ENCODE measurements around the gene KMT5B. TPM values are rescaled to one million over a fixed set of nuclear protein-coding genes. Genes with fewer than 3 reads are reported as not detected.

The KMT5B gene
- total and polyA plus RNA-seq, 9 donors: 25.5 to 59.1 (median 50.4) TPM

DNA sequence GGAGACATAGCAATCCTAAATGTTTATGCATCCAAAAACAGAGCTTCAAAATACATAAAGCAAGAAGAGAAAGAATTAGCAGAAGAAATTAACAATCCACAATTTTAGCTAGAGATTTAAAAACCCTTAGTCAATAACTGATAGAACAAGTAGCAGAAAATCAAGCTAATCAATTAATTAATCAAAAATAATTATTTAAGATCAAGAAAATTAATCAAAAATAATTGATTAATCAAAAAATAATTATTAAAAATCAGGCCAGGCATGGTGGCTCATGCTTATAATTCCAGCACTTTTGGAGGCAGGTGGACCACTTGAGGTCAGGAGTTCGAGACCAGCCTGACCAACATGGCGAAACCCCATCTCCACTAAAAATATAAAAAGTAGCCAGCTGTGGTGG lies 29.5 kb upstream of the KMT5B start:
- Histone ChIP-seq H3K4me1 (ENCODE audit: insufficient read depth) (no peaks in the 10 kb centered on the region), H3K27me3 (no peaks in the 10 kb centered on the region), H3K4me3 (no peak overlapping the region), H3K27ac (no peak overlapping the region), H3K36me3 (no peaks in the 10 kb centered on the region), H3K9me3 (no peaks in the 10 kb centered on the region)
- intact Hi-C loops (cut with DNase I): no loop called here
- DNase-seq: no peak
- TF ChIP-seq CTCF (IDR thresholded peaks at IDR 0.05): no peak
- no peak for TF ChIP-seq EP300 (IDR thresholded peaks at IDR 0.05)
- TF ChIP-seq POLR2A (IDR thresholded peaks at IDR 0.05): no peak
- 96 to 100% (median 98%) methylated on average over 2 of the region's 2 CpGs for WGBS, 3 donors

DNA sequence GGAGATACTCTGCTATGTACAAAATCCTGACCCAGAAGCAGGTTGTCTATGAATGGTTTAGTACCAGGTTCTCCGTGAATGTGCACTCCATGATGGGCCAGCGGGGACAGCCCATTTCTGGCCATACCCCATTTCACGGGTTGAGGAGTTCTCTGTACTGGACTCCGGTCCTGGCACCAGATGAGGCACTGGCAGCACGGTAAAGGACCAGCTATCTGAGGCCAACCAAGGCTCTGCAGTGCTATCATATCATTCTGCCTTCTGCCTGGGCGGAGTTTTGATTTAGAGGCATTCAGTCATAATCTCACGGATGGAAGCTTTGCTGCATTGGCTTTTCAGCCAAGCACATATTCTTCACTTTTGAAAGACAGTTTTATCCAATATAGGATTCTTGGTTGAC lies 18.5 kb upstream of the KMT5B start:
- H3K36me3 ChIP-seq: no peaks in the 10 kb centered on the region
- intact Hi-C loops (cut with DNase I): no loop called here
- H3K27me3 ChIP-seq: no peaks in the 10 kb centered on the region
- no peak overlapping the region for H3K4me3 ChIP-seq
- no peak overlapping the region for H3K27ac ChIP-seq
- no peak for DNase-seq
- no peaks in the 10 kb centered on the region for H3K9me3 ChIP-seq
- no peak for TF ChIP-seq CTCF (IDR thresholded peaks at IDR 0.05)
- TF ChIP-seq EP300 (IDR thresholded peaks at IDR 0.05): no peak
- TF ChIP-seq POLR2A (IDR thresholded peaks at IDR 0.05): no peak
- H3K4me1 ChIP-seq (ENCODE audit: insufficient read depth): no peaks in the 10 kb centered on the region
- WGBS, 3 donors: 82 to 85% (median 82%) methylated on average over 7 of the region's 7 CpGs

DNA sequence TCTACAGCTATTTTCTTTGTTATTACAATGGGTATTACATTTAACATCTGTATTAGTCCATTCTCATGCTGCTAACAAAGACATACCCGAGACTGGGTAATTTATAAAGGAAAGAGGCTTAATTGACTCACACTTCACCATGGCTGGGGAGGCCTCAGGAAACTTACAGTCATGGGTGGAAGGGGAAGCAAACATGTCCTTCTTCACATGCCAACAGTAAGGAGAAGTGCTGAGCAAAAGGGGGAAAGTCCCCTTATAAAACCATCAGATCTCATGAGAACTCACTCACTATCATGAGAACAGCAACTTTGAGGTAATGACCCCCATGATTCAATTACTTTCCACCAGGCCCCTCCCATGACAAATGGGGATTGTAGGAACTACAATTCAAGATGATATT lies 16.5 kb upstream of the KMT5B start:
- Histone ChIP-seq H3K36me3 (no peaks in the 10 kb centered on the region), H3K4me3 (no peak overlapping the region), H3K27ac (no peak overlapping the region), H3K27me3 (no peaks in the 10 kb centered on the region), H3K4me1 (ENCODE audit: insufficient read depth) (no peaks in the 10 kb centered on the region), H3K9me3 (no peaks in the 10 kb centered on the region)
- intact Hi-C loops (cut with DNase I): no loop called here
- 72 to 88% (median 73%) methylated on average over 1 of the region's 1 CpG for WGBS, 3 donors
- TF ChIP-seq CTCF (IDR thresholded peaks at IDR 0.05) (no peak), EP300 (IDR thresholded peaks at IDR 0.05) (no peak), POLR2A (IDR thresholded peaks at IDR 0.05) (no peak)
- no peak for DNase-seq

GRCh38 chr11:68226421-68226820 lies 13.3 kb upstream of the KMT5B start:
- H3K27me3 ChIP-seq: no peaks in the 10 kb centered on the region
- no peaks in the 10 kb centered on the region for H3K9me3 ChIP-seq
- no peak overlapping the region for H3K27ac ChIP-seq
- H3K4me1 ChIP-seq (ENCODE audit: insufficient read depth): no peaks in the 10 kb centered on the region
- DNase-seq: no peak
- WGBS, 3 donors: 85 to 86% (median 86%) methylated on average over 9 of the region's 9 CpGs
- TF ChIP-seq POLR2A (IDR thresholded peaks at IDR 0.05): no peak
- no peak for TF ChIP-seq CTCF (IDR thresholded peaks at IDR 0.05)
- TF ChIP-seq EP300 (IDR thresholded peaks at IDR 0.05): no peak
- no peaks in the 10 kb centered on the region for H3K36me3 ChIP-seq
- intact Hi-C loops (cut with DNase I): no loop called here
- no peak overlapping the region for H3K4me3 ChIP-seq

DNA sequence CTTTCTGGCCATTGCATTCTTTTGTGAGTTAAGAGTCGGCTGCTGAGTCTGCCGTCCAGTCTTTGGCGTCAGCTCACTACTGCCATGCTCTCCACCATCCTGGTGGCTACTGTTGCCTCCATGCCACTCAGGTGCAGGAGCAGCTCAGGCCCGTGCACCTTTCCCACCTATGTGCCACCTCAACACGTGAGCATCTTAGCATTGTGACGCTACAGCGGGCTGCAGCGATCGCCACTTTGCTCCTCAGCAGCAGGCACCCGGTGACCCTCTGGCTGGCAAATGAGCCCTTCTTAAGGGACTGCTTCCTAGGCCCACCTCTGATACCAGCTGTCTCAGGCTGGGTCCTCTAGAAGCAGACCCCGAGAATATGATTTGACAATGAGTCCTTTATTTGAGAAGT lies 11.5 kb upstream of the KMT5B start:
- Histone ChIP-seq H3K36me3 (no peaks in the 10 kb centered on the region), H3K4me3 (no peak overlapping the region), H3K9me3 (no peaks in the 10 kb centered on the region), H3K4me1 (ENCODE audit: insufficient read depth) (no peaks in the 10 kb centered on the region), H3K27ac (no peak overlapping the region), H3K27me3 (no peaks in the 10 kb centered on the region)
- no peak for DNase-seq
- 87 to 90% (median 88%) methylated on average over 11 of the region's 11 CpGs for WGBS, 3 donors
- intact Hi-C loops (cut with DNase I): no loop called here
- no peak for TF ChIP-seq CTCF (IDR thresholded peaks at IDR 0.05)
- TF ChIP-seq POLR2A (IDR thresholded peaks at IDR 0.05): no peak
- no peak for TF ChIP-seq EP300 (IDR thresholded peaks at IDR 0.05)

Measured in ovary (tissue), 9 donors.